NCI-H1417 treated with DMSO at 0.1 percent for 48 hours (cell line): ENCODE measurements around the gene DHX36.
A peak's percentile ranks its signal among the peaks of the same experiment; 100 is the strongest.

Source experiments
- DNase-seq: peaks from one replicate; lab custom pipeline; 2025; lab: John Stamatoyannopoulos, UW

DHX36 gene, protein sequence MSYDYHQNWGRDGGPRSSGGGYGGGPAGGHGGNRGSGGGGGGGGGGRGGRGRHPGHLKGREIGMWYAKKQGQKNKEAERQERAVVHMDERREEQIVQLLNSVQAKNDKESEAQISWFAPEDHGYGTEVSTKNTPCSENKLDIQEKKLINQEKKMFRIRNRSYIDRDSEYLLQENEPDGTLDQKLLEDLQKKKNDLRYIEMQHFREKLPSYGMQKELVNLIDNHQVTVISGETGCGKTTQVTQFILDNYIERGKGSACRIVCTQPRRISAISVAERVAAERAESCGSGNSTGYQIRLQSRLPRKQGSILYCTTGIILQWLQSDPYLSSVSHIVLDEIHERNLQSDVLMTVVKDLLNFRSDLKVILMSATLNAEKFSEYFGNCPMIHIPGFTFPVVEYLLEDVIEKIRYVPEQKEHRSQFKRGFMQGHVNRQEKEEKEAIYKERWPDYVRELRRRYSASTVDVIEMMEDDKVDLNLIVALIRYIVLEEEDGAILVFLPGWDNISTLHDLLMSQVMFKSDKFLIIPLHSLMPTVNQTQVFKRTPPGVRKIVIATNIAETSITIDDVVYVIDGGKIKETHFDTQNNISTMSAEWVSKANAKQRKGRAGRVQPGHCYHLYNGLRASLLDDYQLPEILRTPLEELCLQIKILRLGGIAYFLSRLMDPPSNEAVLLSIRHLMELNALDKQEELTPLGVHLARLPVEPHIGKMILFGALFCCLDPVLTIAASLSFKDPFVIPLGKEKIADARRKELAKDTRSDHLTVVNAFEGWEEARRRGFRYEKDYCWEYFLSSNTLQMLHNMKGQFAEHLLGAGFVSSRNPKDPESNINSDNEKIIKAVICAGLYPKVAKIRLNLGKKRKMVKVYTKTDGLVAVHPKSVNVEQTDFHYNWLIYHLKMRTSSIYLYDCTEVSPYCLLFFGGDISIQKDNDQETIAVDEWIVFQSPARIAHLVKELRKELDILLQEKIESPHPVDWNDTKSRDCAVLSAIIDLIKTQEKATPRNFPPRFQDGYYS

GRCh38 chr3:154323891-154324738 is at the start of gene DHX36:
TSS of gene DHX36 (minus strand) at chr3:154324487. CDS start at chr3:154324416, 71 bp downstream.
- peak; percentile 58 for DNase-seq

GRCh38 chr3:154367221-154367620 is 42.9 kb upstream of the DHX36 start:
- no peak for DNase-seq

DNA sequence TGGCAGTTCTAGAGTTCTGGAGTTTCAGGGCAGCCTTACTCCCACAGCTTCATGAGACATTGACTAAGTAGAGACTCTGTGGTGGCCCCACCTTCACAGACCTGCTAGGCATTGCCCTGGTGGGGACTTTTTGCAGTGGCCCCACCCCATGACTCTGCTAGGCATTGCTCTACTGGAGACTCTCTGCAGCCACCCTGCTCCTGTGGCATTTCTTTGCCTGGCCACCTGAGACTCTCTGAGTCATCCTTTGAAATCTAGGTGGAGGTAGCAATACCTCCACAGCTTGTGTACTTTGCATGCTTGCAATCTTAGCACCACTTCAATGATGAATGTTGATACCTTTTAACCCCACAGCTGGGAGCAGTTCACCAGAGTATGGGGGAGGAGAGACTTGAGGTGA is 40.6 kb upstream of the DHX36 start:
- no peak for DNase-seq

DNA sequence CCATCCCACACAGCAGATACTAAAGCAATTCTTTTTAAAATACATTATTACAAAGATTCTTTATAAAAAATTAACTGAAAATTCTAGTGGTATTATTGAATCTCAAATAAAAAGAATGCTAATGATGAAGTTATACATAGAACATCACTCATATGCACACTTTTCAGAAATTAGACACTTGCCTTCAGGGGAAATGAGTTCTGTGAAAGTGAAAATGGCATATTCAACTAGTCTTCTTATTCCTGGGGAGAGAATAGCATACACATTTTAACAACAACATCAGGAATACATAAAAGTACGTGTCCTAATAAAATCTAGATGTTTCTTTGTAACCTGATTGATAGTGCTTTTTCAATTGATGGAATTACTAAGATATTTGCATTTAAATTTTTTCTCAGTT is 36.8 kb upstream of the DHX36 start:
- DNase-seq, result no peak

- no peak for DNase-seq
These were observed 31.7 kb upstream of the DHX36 start for GRCh38 chr3:154356009-154356408.

- no peak for DNase-seq
These were observed 24.9 kb upstream of the DHX36 start for GRCh38 chr3:154349223-154349622.

DNA sequence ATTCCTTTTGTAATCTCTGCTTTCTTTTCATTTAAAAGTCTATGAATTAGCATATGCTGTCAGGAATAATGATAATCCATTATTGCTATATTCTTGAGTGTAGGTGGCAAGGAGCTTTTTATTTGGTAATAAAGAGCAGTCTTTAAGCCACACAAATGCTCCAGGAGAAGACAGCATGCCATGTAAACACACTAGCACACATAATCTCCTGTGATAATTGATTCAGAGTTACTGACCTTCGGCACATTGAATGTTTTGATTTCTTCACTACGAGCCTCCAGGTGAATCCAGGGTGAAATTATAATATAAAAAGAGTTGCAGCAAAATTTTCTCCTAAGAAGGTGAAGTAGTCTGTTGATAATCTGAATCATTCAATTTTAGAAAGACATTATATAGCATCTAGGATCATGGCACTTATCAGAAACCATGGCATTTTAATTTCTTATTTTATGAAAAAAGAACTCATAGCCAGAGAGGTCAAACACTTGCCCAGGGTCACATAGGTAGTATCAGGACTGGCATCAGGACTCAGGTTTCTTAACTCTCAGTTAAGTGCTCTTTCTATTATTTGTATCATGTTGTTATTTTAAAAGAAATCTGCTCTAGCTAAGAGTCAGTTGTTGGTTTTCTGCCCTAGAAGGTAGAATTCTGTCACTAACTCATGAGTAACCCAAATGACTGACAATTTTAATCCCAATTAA is 21.3 kb upstream of the DHX36 start:
- DNase-seq, result no peak

GRCh38 chr3:154338570-154338969 is 14.3 kb upstream of the DHX36 start:
- no peak for DNase-seq

- no peak for DNase-seq
These were observed 13.7 kb upstream of the DHX36 start for GRCh38 chr3:154338008-154338407.

DNA sequence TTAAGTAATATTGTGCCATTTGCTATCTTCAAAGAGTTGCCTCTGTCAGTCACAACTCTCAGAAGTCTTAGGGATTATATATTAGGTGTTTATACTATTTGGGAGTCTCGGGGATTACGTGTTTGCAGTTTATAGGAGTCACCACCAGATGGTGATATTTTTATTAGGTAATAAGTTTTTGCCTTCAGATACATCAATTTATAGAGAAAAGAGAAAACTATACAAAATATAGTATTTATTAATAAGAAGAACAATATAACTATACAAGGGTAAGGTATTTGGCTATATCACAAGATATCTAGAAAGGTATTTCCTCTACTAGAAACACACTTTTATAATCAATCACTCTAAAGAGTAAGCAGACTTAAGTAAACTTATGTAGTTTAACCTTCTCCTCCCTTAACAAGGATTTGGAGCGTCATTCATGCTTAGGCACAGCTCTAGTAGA is 10.7 kb upstream of the DHX36 start:
- DNase-seq, result peak; percentile 22

DNA sequence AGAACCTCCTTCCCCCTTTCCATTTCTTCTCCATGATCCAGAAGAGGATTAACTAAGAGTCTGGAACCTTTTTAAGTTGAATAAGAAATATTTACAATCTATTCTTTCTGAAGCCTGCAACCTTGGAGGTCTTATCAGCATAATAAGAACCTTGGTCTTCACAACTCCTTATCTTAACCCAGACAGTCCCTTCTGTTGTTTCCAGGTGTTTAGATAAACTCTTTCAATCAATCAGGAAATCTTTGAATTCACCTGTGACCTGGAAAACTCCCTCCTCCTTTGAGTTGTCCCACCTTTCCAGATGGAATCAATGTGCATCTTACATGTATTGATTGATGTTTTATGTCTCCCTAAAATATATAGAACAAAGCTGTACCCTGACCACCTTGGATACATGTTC is 3.6 kb upstream of the DHX36 start:
- DNase-seq, result no peak

DNA sequence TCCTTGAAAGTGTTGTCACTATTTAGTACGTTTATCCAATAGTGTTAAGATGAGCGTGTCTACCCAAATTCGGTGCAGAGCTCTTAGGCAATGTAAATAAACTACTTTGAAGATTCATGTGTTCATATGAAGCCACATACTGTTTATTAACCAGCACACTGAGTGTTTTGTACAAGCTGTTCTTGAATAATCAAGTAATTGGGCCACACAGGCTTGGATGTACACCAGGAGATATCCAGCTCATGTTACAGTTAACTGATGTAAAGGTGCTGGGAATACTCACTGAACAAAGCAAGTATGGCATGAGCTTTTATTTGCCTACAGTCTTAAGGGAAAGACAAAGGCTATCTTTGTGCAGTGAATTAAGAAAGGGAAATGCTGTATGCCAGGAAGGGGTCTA is 632 bp upstream of the DHX36 start:
- no peak for DNase-seq

DNA sequence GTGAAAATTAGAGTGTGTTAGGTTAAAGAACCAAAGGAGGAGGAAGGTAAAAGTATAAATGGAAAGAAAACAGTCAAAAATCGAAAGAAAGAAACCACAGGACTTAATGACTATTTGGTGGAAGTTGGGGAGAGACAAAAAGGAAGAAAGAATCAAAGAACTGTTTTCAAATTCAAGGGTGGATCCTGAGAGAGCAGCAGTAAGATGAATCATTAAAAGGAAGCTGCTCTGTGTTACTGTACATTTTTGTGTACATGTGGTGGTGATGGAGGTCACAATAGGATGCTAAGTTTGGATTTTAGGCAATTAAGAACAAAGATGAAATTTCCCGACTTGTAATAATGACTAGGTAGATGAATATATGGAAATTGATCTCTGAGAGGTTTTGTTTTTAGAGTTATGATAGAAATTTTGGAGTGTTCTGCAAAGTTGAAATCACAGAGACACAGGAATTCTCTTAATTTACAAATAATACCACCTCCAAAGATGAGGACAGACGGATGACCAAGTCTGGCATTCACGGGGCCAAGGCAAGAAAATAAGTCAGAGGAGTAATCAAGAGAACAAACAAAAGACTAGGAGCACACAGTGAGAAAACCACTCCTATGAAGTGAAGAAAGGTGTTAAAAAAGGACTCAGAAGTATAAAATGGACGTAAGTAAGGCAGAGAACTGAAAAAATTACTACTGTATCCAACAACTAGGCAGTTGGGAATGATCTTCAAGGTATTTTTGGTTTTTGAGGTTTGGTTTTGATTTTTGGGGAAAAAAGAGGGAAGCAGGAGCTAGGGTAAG is 7.1 kb downstream of the DHX36 start:
- DNase-seq, result no peak

DNA sequence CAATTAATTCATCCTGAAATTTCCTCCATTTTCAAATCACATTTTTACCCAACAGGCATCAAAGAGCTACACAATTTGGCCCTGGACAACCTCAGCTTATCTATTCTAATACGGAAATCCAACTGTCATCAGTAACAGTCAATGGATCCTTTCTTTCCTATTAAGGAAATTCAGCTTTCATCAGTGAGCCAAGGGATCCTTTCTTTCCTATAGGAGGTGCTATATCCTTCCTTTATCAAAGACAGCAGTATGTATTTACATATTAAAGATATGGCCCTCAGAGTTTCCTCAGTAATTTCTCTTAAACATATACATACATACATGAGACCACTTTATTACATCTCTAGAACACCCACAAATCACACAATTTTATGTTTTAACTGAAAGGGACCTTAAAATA is 10.1 kb downstream of the DHX36 start:
- DNase-seq, result no peak

- DNase-seq, result no peak
These were observed 13.4 kb downstream of the DHX36 start for GRCh38 chr3:154310840-154311239.

- no peak for DNase-seq
These were observed 16.9 kb downstream of the DHX36 start for GRCh38 chr3:154307363-154307762.

- DNase-seq, result no peak
These were observed 19.4 kb downstream of the DHX36 start for GRCh38 chr3:154304936-154305335.

- DNase-seq, result no peak
These were observed 20.0 kb downstream of the DHX36 start for GRCh38 chr3:154304116-154304786.

GRCh38 chr3:154301561-154301960 is 22.7 kb downstream of the DHX36 start:
- DNase-seq, result no peak

GRCh38 chr3:154294016-154294415 is 30.3 kb downstream of the DHX36 start:
- no peak for DNase-seq
